ENCODE data around the gene ATP5PD.

ATP5PD gene

GRCh38 chr17:75003070-75003956 is 43.5 kb downstream of the ATP5PD start:
- H3K27ac ChIP-seq = no peak overlapping the region
- no peak for DNase-seq (ENCODE audit: low read depth, low spot score)

GRCh38 chr17:75001915-75002843 is 44.6 kb downstream of the ATP5PD start:
- no peak for DNase-seq (ENCODE audit: low read depth, low spot score)
- H3K27ac ChIP-seq = no peak overlapping the region

GRCh38 chr17:74999523-74999922 is 47.2 kb downstream of the ATP5PD start:
- DNase-seq (ENCODE audit: low read depth, low spot score) = no peak
- H3K27ac ChIP-seq = no peak overlapping the region

GRCh38 chr17:74998783-74999182 is 48.0 kb downstream of the ATP5PD start:
- no peak for DNase-seq (ENCODE audit: low read depth, low spot score)
- no peak overlapping the region for H3K27ac ChIP-seq

- DNase-seq (ENCODE audit: low read depth, low spot score) = no peak
- H3K27ac ChIP-seq = no peak overlapping the region
These were observed 50.9 kb downstream of the ATP5PD start for GRCh38 chr17:74995847-74996246.

DNA sequence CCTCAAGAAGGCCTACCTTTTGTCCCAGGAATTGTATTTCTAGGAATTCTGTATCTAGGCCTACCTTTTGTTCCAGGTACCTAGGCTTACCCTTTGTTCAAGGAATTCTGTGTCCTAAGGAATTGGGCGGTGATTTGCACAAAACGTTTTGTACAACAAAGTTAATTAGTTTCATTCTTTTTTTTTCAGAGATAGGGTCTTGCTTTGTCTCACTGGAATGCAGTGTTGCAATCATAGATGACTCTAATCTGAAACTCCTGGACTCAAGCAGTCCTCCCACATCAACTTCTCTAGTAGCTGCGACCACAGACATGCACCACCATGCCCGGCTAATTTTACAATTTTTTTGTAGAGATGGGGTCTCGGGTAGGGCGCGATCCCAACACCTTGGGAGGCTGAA is 52.3 kb downstream of the ATP5PD start:
- H3K27ac ChIP-seq = peak overlapping the region; percentile 65
- DNase-seq (ENCODE audit: low read depth, low spot score) = no peak

DNA sequence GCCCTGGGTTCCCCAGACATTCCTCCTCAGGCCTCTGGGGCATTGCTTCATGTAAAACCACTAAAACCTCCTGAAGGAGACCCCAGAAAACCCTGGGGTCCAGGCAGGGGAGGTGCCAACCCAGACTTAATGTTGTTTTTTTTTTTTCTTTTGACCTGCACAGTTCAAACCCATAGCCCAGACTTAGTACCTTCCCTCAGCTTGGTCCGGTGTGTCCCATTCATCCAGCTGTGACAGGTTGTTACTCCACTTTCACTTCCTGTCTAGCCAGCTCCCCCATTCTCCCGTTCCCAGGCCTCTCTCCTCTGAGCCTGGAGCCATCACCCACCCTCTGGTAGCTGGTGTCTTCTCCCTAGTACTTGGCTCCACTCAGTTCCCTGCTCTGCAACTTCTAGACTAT is 54.5 kb downstream of the ATP5PD start:
- DNase-seq (ENCODE audit: low read depth, low spot score) = no peak
- H3K27ac ChIP-seq = peak overlapping the region; percentile 65

- no peak for DNase-seq (ENCODE audit: low read depth, low spot score)
- peak overlapping the region; percentile 65 for H3K27ac ChIP-seq
These were observed 56.1 kb downstream of the ATP5PD start for GRCh38 chr17:74990581-74991105.

All from epithelial cell of prostate (primary cell).